IPS-18a (cell line): Measurements from ENCODE around the gene ARIH1.
"Not testable (repeated sequence)": the region's sequence is repeated elsewhere in the genome, so short reads cannot be mapped to it uniquely, and the experiment has no call there.

ENCODE experiments used
- H3K27ac ChIP-seq: one replicate; pipeline ENCODE4 v1.5.1; 2013; ENCODE audit warnings: low read length
- H3K27me3 ChIP-seq: one replicate; pipeline ENCODE4 v1.6.1; 2013; ENCODE audit warnings: mild to moderate bottlenecking, low read length; ENCODE audit not compliant: control insufficient read depth, insufficient read depth
- H3K36me3 ChIP-seq: one replicate; pipeline ENCODE4 v1.6.1; 2013; ENCODE audit warnings: low read depth, low read length; ENCODE audit not compliant: control insufficient read depth
- H3K4me1 ChIP-seq: one replicate; pipeline ENCODE4 v1.6.1; 2013; ENCODE audit warnings: low read depth, low read length; ENCODE audit not compliant: control insufficient read depth
- H3K4me3 ChIP-seq: one replicate; pipeline ENCODE4 v1.5.1; 2013; ENCODE audit warnings: low read length
- H3K9ac ChIP-seq: one replicate; pipeline ENCODE4 v1.6.1; 2013; ENCODE audit warnings: mild to moderate bottlenecking, low read length, moderate library complexity
- H3K9me3 ChIP-seq: one replicate; pipeline ENCODE4 v1.6.1; 2013; ENCODE audit warnings: low read depth, low read length; ENCODE audit not compliant: control insufficient read depth

Gene ARIH1

DNA sequence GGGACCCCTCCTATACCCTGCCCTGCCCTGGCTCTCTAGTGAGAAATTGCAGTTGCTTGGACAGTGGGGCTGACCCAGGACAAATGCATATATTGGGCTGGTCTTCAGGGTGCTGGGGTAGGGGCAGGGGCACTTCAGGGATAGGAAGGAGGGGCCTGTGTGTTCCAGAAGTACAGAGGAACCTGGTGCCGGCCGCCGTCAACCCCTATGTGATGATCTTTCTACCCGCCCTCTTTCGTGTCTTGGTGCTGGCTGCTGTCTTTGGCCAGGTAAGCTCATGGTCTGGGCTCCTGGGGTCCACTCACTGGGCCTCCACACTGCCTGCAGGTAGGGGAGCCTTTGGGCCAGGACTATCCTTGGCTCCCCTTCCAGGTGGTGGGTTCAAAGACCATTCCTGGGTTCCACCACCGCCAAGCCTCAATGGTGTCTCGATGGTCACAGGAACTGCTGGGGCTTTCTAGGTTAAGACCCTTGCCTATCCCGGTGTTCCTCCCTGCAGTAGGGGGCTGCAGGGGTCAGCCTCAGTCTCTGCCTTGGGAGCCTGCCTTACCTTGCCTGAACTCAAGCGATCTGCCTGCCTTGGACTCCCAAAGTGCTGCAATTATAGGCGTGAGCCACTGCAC is 174.6 kb downstream of the ARIH1 start:
- H3K27me3 ChIP-seq, H3K4me1 ChIP-seq, H3K9me3 ChIP-seq: not testable (repeated sequence)

More for the DNA sequence above, 174.6 kb downstream of the ARIH1 start:
- not testable (repeated sequence) for H3K4me3 ChIP-seq, H3K27ac ChIP-seq, H3K9ac ChIP-seq, H3K36me3 ChIP-seq
